ENCODE measurements around the gene TIMM44.

Gene TIMM44, protein sequence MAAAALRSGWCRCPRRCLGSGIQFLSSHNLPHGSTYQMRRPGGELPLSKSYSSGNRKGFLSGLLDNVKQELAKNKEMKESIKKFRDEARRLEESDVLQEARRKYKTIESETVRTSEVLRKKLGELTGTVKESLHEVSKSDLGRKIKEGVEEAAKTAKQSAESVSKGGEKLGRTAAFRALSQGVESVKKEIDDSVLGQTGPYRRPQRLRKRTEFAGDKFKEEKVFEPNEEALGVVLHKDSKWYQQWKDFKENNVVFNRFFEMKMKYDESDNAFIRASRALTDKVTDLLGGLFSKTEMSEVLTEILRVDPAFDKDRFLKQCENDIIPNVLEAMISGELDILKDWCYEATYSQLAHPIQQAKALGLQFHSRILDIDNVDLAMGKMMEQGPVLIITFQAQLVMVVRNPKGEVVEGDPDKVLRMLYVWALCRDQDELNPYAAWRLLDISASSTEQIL

DNA sequence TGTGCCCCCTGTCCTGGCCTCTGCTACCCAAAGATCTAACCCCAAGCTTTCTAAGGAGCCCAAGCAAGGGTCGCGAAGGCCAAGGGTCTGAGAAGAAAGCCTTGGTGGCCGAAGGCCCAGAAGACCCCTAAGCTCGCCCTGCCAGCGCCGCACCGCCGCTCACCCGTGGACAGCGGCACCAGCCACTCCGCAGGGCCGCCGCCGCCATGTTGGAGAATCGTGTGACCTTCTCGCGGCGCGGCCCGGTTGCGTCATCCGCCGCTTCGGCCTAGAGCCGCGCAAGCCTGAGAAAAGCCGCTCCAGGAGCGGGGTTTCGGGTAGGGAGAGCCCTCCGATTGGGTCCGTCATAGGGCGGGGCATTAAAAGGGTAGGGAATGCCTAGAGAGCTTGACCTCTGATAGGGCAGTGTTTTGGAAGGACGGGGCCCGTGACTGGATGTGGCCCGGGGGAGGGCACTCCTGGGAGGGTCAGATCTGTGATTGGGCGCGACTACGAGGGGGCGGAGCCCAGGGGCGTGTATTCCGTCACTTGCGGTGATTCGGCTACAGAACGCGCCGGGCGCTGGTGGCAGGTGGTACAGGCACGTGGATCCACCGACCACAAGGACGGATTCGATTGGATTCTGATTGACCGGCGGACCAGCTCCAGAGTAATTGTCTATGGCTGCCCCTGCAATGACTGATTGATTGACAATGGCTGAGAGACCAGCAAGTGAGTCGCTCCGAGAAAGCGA lies at the start of gene TIMM44:
TSS of gene TIMM44 (minus strand) at position 223 of the 733 bp plus-strand sequence. CDS start at position 208, 15 bp downstream.
- DNase-seq = peak; percentile 99

DNA sequence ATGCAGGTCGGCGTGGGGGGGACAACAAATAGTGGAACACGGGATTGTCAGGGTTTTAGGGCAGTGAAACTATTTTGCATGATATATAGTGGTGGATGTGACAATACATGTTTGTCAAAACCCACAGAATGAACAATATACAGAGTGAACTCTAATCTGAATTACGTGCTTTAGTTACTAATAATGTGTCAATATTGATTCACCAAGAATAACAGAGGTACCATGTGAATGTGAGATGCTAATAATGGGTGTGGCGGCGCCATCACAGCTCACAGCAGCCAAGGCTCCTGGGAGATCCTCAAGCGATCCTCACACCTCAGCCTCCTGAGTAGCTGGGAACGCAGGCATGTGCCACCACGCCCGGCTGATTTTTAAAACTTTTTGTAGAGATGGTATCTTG lies 49.1 kb upstream of the TIMM44 start:
- DNase-seq = no peak

DNA sequence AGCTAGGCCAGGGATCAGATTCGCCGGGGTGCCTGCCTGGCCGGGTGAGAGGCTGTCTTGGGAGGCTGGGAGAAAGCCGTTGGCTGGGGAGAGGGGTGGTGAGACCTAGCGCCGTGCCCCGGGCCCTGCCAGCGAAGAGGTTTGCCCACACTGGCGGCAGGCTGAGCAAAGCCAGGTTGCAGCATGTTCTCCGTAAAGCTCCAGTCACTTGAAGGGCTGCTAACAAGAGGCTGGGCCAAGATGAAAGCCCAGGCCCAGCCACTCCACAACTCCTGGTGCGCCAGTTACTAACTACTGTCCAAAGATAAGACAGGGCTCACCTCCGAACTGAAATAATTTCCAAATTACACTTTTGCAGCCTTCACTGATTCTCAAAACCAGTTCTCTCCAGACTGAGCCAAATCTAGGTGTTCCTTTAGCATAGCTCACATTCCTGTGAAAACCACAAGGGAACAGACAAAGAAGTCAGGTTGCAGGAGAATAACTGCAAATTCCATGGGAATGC lies 45.7 kb upstream of the TIMM44 start:
- DNase-seq = no peak

DNA sequence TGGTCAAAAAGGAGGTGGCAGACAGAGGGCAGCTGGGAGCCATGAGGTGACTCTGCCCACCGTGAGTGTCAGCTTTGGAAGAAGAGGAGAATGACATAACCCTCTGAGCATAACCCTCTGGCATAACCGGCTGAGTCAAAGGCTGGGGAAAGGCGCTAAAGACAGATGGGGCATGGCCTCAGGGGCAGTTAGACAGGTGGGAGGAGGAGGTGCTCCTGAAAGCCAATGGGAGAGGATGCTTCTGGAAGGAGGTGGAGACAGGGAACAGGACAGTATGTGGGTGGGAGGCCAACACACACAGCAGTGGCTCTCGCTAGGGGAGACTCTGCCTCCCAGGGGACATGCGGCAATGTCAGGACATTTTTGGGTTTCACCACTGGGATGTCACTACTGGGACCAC lies 44.8 kb upstream of the TIMM44 start:
- DNase-seq = no peak

DNA sequence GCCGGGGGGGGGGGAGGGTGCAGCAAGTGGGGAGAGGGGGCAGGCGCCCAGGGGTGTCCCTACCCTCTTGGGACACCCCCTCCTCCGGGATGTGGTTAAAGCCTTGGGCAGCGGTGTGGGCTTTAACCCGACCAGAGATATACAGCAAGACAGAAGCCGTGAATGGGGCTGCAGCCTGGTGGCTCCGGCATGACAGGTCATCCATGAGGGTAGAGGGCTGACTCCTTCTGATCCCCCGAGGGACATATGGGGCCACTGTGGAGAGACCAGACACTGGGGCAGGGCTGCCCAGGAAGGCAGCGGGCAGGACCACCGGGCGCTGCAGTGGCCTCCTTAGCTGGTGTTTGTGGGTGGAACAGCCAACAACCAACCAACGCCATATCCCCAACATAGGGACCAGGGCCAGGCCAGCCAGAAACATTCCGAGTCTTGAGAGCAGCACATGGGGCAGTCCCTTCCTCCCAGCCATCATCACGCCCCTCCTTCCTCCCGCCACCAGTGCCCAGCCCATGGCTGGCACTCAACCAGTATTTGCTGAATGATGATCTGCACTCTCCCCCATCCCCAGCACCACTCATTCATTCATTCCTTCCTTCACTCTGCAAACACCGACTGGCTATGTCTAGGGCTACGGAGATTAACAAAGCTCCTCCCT lies 43.8 kb upstream of the TIMM44 start:
- no peak for DNase-seq

DNA sequence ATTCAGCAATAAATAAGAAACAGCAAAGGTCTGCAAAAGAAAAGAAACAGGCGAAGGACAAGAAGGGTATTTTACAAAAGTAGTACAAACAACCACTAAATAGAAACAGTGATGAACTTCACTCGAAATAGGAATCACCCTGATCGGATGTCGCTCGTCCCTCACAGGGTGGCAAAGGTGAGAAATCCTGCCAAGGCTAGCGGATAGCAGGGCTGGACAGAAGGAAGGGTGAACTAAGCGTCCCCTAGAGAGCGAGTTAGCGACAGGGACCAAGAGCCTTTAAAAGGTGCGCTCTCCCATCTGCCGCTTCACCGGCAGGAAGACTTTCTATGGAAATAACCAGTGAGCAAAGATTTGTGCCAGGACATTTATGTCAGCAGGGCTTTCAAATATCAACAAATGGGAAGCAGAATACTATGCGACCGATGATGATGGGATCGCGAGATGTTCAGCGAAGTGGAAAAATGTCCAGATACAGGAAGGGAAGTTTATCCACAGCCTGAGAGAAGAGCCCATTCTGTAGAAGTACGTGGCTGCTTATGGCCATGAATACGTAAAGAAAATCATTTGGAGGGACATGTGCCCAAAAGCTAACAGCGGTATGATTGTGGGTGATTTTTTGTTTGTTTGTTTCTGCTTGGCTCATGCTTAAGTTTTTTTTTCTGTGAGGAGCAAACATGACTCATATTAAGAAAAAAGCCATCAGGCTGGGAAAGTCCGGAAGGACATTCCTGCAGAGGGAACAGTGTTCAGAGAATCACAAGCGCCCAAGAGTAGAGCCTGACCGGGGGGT lies 43.1 kb upstream of the TIMM44 start:
- no peak for DNase-seq

DNA sequence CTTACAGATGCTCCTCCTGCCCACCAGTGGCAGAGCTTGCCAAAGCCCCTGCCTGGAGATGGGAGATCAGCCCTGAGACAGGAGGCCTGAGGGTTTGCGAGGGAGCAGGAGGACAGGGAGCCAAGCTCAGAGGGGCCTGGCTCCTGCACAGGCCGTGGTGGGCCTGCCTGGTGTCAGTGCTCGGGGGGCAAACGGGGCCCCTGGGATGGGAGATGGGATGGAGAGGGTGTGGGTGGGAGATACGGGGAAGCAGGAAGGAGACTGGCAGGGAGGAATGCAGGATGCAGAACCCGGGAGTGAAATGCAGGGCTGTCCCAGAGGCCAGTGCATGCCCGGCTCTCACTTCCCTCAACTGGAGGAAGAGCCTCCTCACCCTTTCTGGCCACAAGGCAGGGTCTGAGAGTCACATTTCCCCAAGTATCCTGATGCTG lies 42.0 kb upstream of the TIMM44 start:
- DNase-seq = no peak

DNA sequence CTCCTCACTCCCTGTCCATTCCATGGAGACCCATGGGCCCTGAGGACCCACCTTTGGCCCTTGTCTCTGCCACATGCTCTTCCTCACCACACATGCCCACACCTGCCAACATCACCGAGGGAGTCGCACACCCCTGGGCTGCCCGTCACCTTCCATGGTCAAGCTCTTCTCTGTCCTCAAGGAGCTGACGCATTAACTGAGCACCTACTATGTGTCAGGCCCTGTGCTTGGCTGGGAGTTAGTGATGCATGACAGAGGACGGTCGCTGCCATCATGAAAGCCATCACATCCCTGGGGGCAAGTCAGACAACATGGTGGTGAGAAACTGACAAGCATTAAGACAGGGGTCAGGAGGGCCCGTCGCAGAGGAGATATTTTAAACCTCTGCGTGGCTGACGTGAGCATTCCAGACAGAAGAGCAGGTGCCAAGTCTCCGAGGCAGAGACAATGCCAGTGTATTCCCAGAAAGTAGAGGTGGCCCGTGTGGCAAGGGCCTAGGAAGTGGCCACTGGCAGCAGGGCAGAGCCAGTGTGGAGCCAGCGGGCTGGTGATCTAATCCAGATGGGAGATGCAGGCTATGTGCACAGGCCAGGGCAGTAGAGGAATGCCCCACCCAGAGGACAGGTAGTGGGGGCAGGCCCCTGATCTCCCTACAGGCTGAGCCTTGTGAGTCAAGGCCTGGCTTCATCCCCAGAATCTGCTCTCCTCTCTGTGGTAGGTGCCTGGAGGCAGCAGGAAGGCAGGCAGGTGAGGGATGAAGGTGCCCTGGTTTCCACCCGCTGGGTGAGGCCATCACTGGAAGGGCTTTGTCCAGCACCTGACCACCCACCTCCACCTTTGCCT lies 40.8 kb upstream of the TIMM44 start:
- no peak for DNase-seq

DNA sequence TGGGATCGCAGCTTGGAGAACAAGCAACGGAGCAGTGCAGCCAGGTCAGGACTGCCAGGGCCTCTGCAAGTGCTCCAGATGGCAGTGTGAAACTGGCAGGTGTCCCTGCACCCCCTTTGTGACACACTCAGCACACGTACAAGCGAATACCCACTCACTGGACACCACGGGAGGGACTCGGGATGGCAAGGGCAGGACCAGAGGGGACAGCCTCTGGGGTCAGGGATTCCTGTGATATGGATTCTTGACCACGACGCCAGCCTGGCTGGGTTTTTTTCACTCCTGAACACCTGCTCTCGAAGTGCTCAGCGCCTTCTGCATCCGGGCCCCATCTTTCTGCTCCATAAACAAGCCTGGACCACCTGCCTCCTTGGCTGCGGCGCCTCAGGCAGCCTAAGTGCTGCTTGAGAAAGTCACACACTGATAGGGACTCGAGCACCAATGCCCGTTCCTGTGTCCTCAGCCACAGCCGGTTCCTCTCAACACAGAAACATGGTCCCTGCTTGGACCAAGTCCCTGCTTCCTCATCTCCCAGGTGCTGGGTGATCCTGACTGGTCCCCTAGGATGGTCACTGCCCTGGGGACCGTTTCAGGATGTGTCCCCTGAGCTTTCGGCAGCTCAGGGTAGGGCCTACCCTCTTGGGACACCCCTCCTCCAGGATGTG lies 40.0 kb upstream of the TIMM44 start:
- no peak for DNase-seq

DNA sequence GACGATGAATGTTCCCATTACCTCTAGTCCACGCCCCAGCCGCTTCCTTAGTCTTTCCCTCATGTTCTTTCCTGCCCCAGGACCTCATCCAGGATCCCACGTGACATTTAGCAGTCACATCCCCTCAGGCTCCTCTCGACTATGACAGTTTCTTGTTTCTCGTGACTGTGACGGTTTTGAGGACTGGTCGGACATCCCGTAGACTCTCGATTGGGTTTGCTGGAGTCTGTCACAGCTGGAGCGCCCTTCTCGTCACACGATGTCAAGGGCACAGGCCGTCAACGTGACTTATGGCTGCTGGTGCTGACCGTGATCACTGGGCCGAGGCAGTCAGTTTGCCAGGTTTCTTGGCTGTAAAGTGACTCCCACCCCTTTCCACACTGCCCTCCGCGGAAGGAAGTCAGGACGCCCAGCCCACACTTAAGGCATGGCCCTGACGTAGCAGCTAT lies 39.2 kb upstream of the TIMM44 start:
- no peak for DNase-seq

DNA sequence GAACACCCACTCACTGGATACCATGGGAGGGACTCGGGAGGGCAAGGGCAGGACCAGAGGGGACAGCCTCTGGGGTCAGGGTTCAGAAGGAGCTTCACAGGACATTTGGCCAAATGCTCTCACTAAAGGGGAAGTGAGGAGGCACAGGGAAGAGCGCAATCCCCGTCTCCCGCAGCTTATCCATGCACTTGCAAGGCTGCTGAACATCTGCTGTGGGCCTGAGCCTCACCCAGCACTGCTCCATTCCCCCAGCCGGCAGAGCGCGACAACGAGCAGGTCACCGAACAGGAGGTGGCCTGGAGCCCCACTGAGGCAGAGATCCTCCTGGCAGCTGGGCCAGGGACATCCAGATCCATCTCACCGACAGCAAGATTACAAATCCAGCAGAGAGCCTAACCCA lies 38.6 kb upstream of the TIMM44 start:
- no peak for DNase-seq

DNA sequence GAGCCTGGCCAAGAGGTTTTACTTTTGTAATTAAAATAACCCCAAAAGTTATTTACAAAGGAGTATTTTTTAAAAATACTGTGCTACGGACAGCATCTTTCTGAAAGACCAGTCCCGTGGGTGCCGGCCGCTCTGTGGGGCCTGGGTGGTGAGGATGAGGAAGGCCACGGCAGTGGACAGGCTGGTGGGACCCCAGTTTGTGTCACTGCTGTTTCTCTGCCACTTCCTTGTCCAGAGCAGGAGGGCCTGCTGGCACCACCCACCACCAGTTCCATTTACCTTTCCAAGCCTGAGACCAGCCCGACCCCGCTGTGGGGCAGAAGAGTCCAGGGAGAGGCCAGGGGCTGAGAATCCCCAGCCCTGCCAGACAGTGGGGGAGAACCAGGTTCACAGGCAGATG lies 38.2 kb upstream of the TIMM44 start:
- DNase-seq = no peak

DNA sequence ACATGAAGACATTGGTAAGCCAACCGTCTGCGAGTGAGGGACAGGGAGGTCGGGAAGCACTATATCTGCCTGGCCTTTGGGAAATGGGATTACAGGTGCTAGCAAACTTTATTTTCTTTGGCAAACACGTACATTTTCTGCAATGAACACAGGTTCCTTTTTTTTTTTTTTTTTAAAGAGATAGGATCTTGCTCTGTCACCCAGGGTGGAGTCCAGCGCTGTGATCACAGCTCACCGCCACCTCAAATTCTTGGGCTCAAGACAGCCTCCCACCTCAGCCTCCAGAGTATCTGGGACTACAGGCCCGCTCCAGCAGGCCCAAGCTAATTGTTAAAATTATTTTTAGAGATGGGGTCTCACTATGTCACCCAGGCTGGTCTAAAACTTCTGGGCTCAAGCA lies 37.7 kb upstream of the TIMM44 start:
- no peak for DNase-seq

DNA sequence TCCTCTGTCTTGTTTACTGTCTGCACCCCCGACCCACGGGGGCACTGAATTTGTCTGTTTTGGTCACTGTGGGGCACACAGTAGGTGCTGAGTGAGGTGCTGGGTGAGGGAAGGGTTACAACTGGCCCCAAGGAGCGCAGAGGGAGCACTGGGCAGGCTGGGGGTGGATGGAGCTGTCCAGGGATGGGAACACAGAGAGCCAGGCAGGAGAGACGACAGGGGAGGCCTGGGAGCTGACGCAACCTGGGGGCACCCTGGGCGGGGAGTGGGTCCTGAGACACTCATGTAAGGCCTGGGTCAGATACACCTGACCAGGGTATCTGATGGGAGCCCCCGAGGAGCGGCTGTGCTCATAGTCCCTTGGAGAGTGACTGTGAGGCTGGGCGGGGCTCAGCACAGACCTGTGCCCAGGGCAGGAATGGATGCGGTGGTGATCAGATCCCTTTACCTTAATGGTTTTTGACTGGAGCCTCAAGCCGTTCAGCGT lies 37.2 kb upstream of the TIMM44 start:
- no peak for DNase-seq

DNA sequence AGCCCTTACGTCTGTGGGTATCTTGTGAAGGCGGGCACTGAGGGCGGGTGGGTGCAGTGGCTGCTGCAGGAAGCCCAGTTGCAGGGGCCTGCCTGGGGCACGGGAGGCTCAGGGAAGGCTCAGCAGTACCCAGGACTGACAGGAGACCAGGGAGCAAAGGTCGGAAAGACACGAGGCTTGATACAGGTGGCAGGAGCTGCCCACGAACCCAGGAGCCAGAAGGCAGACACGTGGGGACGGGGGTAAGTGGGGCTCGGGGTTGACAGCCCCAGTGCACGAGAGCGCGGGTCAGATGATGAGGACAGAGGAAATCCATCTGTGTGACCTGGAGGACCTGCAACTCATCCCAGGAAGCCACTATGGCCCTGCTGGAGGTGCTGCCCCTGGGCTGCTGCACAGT lies 36.7 kb upstream of the TIMM44 start:
- DNase-seq = no peak

DNA sequence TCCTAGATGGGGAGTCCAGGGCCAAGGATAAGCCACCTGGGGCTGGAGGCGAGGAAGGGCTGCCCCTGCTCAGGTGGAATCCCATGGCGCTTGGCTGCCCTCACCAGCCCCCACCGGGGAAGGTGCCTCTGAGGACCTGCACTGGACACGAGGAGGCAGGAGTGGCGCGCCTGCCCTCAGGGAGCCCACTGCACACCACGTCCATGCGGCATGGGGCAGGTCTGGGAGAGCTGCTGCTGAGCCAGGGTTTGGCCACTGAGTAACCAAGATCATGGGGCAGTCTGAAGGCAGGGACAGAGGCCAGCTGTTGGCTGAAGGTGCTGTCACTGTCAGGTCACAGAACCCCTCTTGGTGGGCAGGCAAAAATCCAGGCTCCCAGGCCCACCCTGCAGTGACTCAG lies 36.1 kb upstream of the TIMM44 start:
- DNase-seq = no peak

DNA sequence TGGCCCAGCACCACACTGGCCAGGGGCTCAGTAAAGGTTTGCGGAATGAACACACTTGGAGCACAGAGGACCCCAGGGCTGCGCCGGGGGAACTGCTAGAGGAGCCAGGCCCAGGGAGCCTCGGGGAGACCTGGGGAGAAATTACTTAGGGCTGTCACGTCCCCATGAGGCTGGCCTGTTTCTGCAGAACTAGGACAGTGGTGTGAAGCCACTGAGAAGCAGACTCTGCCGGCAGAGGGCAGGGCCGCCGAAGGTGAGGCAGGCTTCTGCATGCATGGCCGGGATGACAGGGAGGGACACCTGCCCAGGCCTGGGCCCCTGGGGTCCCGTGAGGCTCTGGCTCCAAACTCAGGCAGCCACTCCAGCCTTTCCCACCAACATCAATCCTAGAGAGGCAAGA lies 35.5 kb upstream of the TIMM44 start:
- DNase-seq = no peak

DNA sequence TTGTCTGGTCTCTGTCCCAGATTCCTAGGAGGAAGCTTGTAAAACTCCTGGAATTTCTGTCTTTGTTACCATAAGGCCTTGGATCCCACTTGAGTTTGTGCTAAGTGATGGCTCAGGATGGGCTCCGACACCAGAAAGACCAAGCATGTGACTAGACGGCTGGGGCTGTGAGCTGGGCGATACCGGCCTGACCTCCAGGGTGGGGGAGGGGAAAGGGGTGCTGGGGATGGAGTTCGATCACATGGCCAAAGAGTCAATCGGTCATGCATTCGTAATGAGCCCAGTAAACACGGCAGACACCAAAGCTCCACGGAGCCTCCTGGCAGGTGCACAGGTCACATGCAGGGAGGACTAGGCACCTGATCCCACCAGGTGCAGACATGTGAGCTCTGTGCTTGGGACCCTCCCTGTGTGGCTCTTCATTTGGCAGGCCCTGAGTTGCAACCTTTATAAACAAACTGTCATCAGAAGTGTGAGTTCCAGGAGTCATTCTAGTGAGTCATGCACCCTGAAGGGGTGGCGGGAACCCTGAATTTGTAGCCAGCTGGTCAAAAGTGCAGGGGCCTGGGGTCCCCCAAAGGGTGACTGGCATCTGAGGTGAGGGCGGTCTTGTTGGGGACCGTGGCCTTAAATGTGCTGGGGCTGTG lies 34.8 kb upstream of the TIMM44 start:
- no peak for DNase-seq

DNA sequence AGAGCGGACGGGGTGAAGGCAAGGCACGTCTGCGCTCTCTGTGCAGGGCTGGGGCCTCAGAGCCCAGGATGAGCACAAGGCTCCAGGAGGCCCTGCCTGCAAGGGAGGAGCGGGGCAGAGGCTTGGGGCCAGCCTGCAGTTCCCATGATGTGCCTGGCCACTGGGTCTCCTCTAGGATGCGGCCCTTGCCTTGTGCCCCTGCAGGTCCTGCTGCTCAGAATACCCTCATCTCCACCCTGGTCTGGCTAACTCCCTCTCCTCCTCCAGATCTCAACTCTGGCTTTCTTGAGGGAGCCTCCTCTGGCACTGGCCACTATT lies 34.2 kb upstream of the TIMM44 start:
- DNase-seq = no peak

DNA sequence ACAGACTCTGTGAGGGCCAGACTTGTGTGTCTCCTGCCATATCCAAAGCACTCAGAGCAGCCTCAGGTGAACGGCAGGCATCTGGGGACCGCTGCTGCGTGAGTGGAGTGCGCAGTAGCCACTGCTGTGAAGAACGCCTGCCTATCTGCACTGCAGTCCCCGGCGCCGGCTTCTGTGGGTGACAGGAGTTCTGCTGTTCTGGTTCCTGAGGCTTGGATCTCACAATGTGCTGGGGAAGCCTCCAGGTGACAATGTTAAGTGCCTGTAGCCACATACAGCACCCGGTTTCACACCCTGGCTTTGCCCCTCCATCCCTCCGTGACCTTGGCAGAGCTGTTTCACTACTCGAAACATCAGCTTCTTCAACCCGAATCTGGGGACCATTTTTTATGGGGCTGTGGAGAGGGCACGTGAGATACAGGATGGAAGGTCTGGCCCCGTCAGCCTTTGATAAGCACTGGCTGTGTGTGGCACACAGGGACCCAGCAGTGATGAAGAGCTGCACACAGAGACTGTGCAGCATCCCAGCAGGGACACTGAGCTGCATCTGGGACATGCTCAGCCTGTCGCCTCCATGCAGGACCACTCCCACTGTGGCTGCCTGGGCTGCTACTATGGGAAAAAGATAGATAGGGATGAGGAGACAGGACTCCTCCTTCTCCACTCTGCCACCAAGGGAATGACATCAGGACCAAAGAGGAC lies 33.7 kb upstream of the TIMM44 start:
- no peak for DNase-seq

All from RPMI8226 (cell line).